NB4 (cell line): ENCODE results near the gene CAMK2B.

Source experiments
- DNase-seq: peaks from one replicate; pipeline ENCODE4 v3.0.0; 2010; ENCODE audit warnings: low read depth
- H3K4me3 ChIP-seq: one replicate; pipeline ENCODE4 v1.5.1; 2011; ENCODE audit warnings: mild to moderate bottlenecking, low read depth, low read length, moderate library complexity
- CTCF ChIP-seq: IDR thresholded peaks from one replicate; pipeline ENCODE4 v1.5.1; 2012; ENCODE audit warnings: low read depth, low read length
- MAX ChIP-seq: IDR thresholded peaks from 2 replicates; pipeline ENCODE4 v1.6.1; 2011; ENCODE audit warnings: low read depth, low read length
- MYC ChIP-seq: IDR thresholded peaks from 2 replicates; pipeline ENCODE4 v1.6.1; 2011; ENCODE audit warnings: low read depth, low read length
- POLR2A ChIP-seq: IDR thresholded peaks from 2 replicates; pipeline ENCODE4 v1.6.1; 2011; ENCODE audit warnings: mild to moderate bottlenecking; ENCODE audit not compliant: insufficient read length; ENCODE audit errors: extremely low read depth

The CAMK2B gene

GRCh38 chr7:44232396-44232795 lies 93.0 kb downstream of the CAMK2B start:
- H3K4me3 ChIP-seq = no peak overlapping the region
- no peak for DNase-seq
- no peak for TF ChIP-seq POLR2A
- TF ChIP-seq CTCF = no peak
- no peak for TF ChIP-seq MAX
- no peak for TF ChIP-seq MYC

GRCh38 chr7:44231088-44231487 lies 94.3 kb downstream of the CAMK2B start:
- DNase-seq = no peak
- no peak overlapping the region for H3K4me3 ChIP-seq
- TF ChIP-seq MYC = no peak
- TF ChIP-seq POLR2A = no peak
- no peak for TF ChIP-seq CTCF
- TF ChIP-seq MAX = no peak

- no peak for DNase-seq
- TF ChIP-seq MYC (no peak), MAX (no peak), CTCF (no peak), POLR2A (no peak)
- H3K4me3 ChIP-seq = no peak overlapping the region
Observed at GRCh38 chr7:44230286-44230685, 95.1 kb downstream of the CAMK2B start.

GRCh38 chr7:44229546-44230105 lies 95.8 kb downstream of the CAMK2B start:
- H3K4me3 ChIP-seq = no peak overlapping the region
- no peak for TF ChIP-seq POLR2A
- no peak for TF ChIP-seq MYC
- TF ChIP-seq MAX = no peak
- TF ChIP-seq CTCF = no peak
- no peak for DNase-seq

GRCh38 chr7:44228571-44229350 lies 96.6 kb downstream of the CAMK2B start:
- TF ChIP-seq CTCF (no peak), POLR2A (no peak), MYC (no peak), MAX (no peak)
- H3K4me3 ChIP-seq = no peak overlapping the region
- no peak for DNase-seq
